HG03439 (cell line): Measurements from ENCODE around the gene URB1.

Experiments used
- ATAC-seq: cut with Tn5 transposase; IDR thresholded peaks from one replicate; pipeline ENCODE4 v1.9.1; 2021; ENCODE audit warnings: mild to moderate bottlenecking, moderate library complexity; ENCODE audit not compliant: unreplicated experiment

URB1 gene

GRCh38 chr21:32349333-32349944 is 43.4 kb downstream of the URB1 start:
- ATAC-seq, result no peak

- ATAC-seq, result no peak
Observed at GRCh38 chr21:32348604-32349332, 44.0 kb downstream of the URB1 start.

- no peak for ATAC-seq
Observed at GRCh38 chr21:32347977-32348376, 44.8 kb downstream of the URB1 start.

- ATAC-seq, result no peak
Observed at GRCh38 chr21:32347351-32347750, 45.5 kb downstream of the URB1 start.

GRCh38 chr21:32346951-32347350 is 45.9 kb downstream of the URB1 start:
- no peak for ATAC-seq

GRCh38 chr21:32340863-32341848 is 51.7 kb downstream of the URB1 start:
- no peak for ATAC-seq

- ATAC-seq, result no peak
Observed at GRCh38 chr21:32338209-32338921, 54.4 kb downstream of the URB1 start.

- no peak for ATAC-seq
Observed at GRCh38 chr21:32337206-32337605, 55.6 kb downstream of the URB1 start.

- no peak for ATAC-seq
Observed at GRCh38 chr21:32336711-32337110, 56.1 kb downstream of the URB1 start.

GRCh38 chr21:32335601-32336575 is 56.9 kb downstream of the URB1 start:
- ATAC-seq, result no peak

GRCh38 chr21:32334980-32335531 is 57.8 kb downstream of the URB1 start:
- ATAC-seq, result no peak

GRCh38 chr21:32333953-32334673 is 58.7 kb downstream of the URB1 start:
- no peak for ATAC-seq

GRCh38 chr21:32332463-32332951 is 60.3 kb downstream of the URB1 start:
- no peak for ATAC-seq

- ATAC-seq, result no peak
Observed at GRCh38 chr21:32331444-32332305, 61.1 kb downstream of the URB1 start.

GRCh38 chr21:32330784-32331311 is 62.0 kb downstream of the URB1 start:
- no peak for ATAC-seq

GRCh38 chr21:32329776-32330175 is 63.0 kb downstream of the URB1 start:
- ATAC-seq, result no peak

GRCh38 chr21:32329331-32329730 is 63.5 kb downstream of the URB1 start:
- no peak for ATAC-seq
